ENCODE measurements around the gene UGT1A5. TPM values are rescaled to one million over a fixed set of nuclear protein-coding genes. Genes with fewer than 3 reads are reported as not detected.

UGT1A5 gene
- total and polyA plus RNA-seq, 2 of the 8 experiments (the other 6 are each of a cell fraction or from before 2014, with no cell fraction given): not detected

GRCh38 chr2:233754872-233755611 is 42.3 kb downstream of the UGT1A5 start:
- H2BK15ac ChIP-seq (ENCODE audit: low read length): no peak overlapping the region
- H4K8ac ChIP-seq (ENCODE audit: extremely low read depth, insufficient read depth, low read length): no peak overlapping the region
- FAIRE-seq (no peak), DNase-seq (ENCODE audit: low read depth in 1 of 2, low spot score in 2 of 2) (no peak)
- H2BK12ac ChIP-seq (ENCODE audit: low read depth, low read length): no peak overlapping the region
- no peak overlapping the region for H3K4me3 ChIP-seq (ENCODE audit: extremely low read depth in 1 of 4, insufficient read depth in 2 of 4, low read depth in 3 of 4, low read length in 4 of 4)
- TF ChIP-seq GABPA (IDR thresholded peaks at IDR 0.05; ENCODE audit: borderline replicate concordance, insufficient read depth, low read length) (no peak), FOSL1 (IDR thresholded peaks at IDR 0.05; ENCODE audit: insufficient read depth, low read depth, low read length) (no peak), POU5F1 (IDR thresholded peaks at IDR 0.05; ENCODE audit: low read depth, low read length) (no peak)
- H2BK20ac ChIP-seq (ENCODE audit: low read length): no peak overlapping the region
- H3K23me2 ChIP-seq (ENCODE audit: low read depth, low read length): no peaks in the 10 kb centered on the region
- CTCF ChIA-PET (ENCODE audit: partially characterized antibody): no interaction called here
- H3K4ac ChIP-seq (replicated peaks; ENCODE audit: insufficient read length, low read depth, low read length): no peak overlapping the region
- H3K4me2 ChIP-seq (ENCODE audit: insufficient read depth in 1 of 2, low read depth in 2 of 2, low read length in 2 of 2): no peak overlapping the region
- no peaks in the 10 kb centered on the region for H3K27me3 ChIP-seq (replicated peaks in 1 of 4; ENCODE audit: control insufficient read depth in 3 of 4, extremely low read depth in 1 of 4, insufficient read depth in 3 of 4, low read length in 3 of 4)
- no peaks in the 10 kb centered on the region for H3K79me1 ChIP-seq (ENCODE audit: low read depth, low read length)
- no peaks in the 10 kb centered on the region for H3K4me1 ChIP-seq (replicated peaks in 1 of 4; ENCODE audit: control insufficient read depth in 3 of 4, insufficient read depth in 4 of 4, low read length in 3 of 4)
- H3K9ac ChIP-seq (replicated peaks in 1 of 4; ENCODE audit: extremely low read depth in 1 of 4, low read depth in 3 of 4, low read length in 3 of 4): no peak overlapping the region
- no peak overlapping the region for H3K18ac ChIP-seq (ENCODE audit: extremely low read depth, low read length)
- POLR2A ChIA-PET (ENCODE audit: partially characterized antibody): no interaction called here
- no peak overlapping the region for H4K91ac ChIP-seq (replicated peaks; ENCODE audit: insufficient read length, low read length)
- no peak overlapping the region for H4K5ac ChIP-seq (ENCODE audit: insufficient read length, low read depth, low read length)
- no peak overlapping the region for H2BK5ac ChIP-seq (ENCODE audit: low read depth, low read length)
- H2AK5ac ChIP-seq (ENCODE audit: low read depth, low read length): no peak overlapping the region
- no peak overlapping the region for H3K56ac ChIP-seq (replicated peaks; ENCODE audit: insufficient read length, low read depth, low read length)
- peaks cover 17 to 18% of the 10 kb centered on the region in 2 experiments; a peak in 3 of 4 replicates for H3K9me3 ChIP-seq (ENCODE audit: insufficient read depth in 2 of 2, low read depth in 1 of 2, low read length in 1 of 2)
- H4K20me1 ChIP-seq (replicated peaks in 1 of 2; ENCODE audit: control insufficient read depth in 1 of 2, insufficient read depth in 2 of 2, low read length in 2 of 2): no peaks in the 10 kb centered on the region
- H3K27ac ChIP-seq (ENCODE audit: low read depth, low read length): no peak overlapping the region
- H3K14ac ChIP-seq (ENCODE audit: insufficient read length): no peak overlapping the region
- no peak overlapping the region for H3K23ac ChIP-seq (ENCODE audit: insufficient read length)
- H3K79me2 ChIP-seq (ENCODE audit: control insufficient read depth in 1 of 2, insufficient read depth in 2 of 2, low read length in 2 of 2): no peaks in the 10 kb centered on the region
- no peak overlapping the region for H2BK120ac ChIP-seq (replicated peaks; ENCODE audit: low read depth, low read length)
- WGBS, 2 experiments (ENCODE audit: extremely low coverage in 1 of 2, insufficient coverage in 1 of 2, insufficient read length in 1 of 2, insufficient replicate concordance in 2 of 2, low coverage in 1 of 2, low lambda C conversion rate in 2 of 2, missing lambda C conversion rate in 1 of 2): 97% methylated on average over 38 of the region's 44 CpGs; no CpG with 5 or more reads in 1 of the 2 experiments
- H3K36me3 ChIP-seq (ENCODE audit: control insufficient read depth in 2 of 4, insufficient read depth in 4 of 4, low read length in 3 of 4): no peaks in the 10 kb centered on the region
- H2AFZ ChIP-seq (ENCODE audit: low read length): no peak overlapping the region

All from H1 (cell line).